GM12878 (cell line): ENCODE measurements around the gene LRRC8A.

ENCODE experiments used
- CHD2 ChIP-seq: IDR thresholded peaks from 2 replicates; pipeline ENCODE4 v1.6.1; 2011; ENCODE audit warnings: low read depth, low read length, improper control_type of control experiment, borderline replicate concordance
- EGR1 ChIP-seq, 2 experiments: IDR thresholded peaks; 1 replicate in 1 of 2; 2 replicates in 1 of 2; pipeline ENCODE4 v1.6.1; 2011 to 2012; ENCODE audit warnings: low read depth in 2 of 2, low read length in 2 of 2, borderline replicate concordance in 1 of 2, mild to moderate bottlenecking in 1 of 2, moderate library complexity in 1 of 2
- TCF7 ChIP-seq: IDR thresholded peaks from 2 replicates; pipeline ENCODE4 v1.6.1; 2014; ENCODE audit warnings: antibody characterized with exemption, borderline replicate concordance

GRCh38 chr9:128836509-128837145 lies 45.3 kb upstream of the LRRC8A start:
- no peak for TF ChIP-seq EGR1 (IDR thresholded peaks at IDR 0.05; ENCODE audit: borderline replicate concordance in 1 of 2, low read depth in 2 of 2, low read length in 2 of 2)
- TF ChIP-seq CHD2, result no peak
- TF ChIP-seq TCF7, result no peak
